Hindlimb muscle (tissue), 1 donor: Measurements from ENCODE around the gene SLITRK3. TPM values are rescaled to one million over a fixed set of nuclear protein-coding genes. Genes with fewer than 3 reads are reported as not detected.
"Not testable (repeated sequence)": the region's sequence is repeated elsewhere in the genome, so short reads cannot be mapped to it uniquely, and the experiment has no call there.

Source experiments
- DNase-seq: peaks from one replicate; pipeline ENCODE4 v3.0.0-alpha.2; 2013
- polyA plus RNA-seq: library from polyadenylated mRNA; unstranded; fragments of 120-200 nt; gene quantifications from one replicate; pipeline ENCODE4 v1.2.1, GENCODE V29; 2013; ENCODE audit not compliant: insufficient read length

The SLITRK3 gene
- polyA plus RNA-seq, 1 donor, result 0.15 TPM

GRCh38 chr3:165188452-165188851 is 7.7 kb downstream of the SLITRK3 start:
- DNase-seq, result no peak

GRCh38 chr3:165185707-165186327 is 10.4 kb downstream of the SLITRK3 start:
- DNase-seq, result peak; percentile 62

GRCh38 chr3:165181556-165181955 is 14.6 kb downstream of the SLITRK3 start:
- DNase-seq, result no peak

- DNase-seq, result no peak
Observed at GRCh38 chr3:165170236-165170635, 25.9 kb downstream of the SLITRK3 start.

GRCh38 chr3:165169368-165169767 is 26.8 kb downstream of the SLITRK3 start:
- no peak for DNase-seq

- no peak for DNase-seq
Observed at GRCh38 chr3:165162883-165163282, 33.3 kb downstream of the SLITRK3 start.

- no peak for DNase-seq
Observed at GRCh38 chr3:165159760-165160421, 36.3 kb downstream of the SLITRK3 start.

GRCh38 chr3:165158011-165158410 is 38.2 kb downstream of the SLITRK3 start:
- no peak for DNase-seq

GRCh38 chr3:165156757-165157420 is 39.3 kb downstream of the SLITRK3 start:
- DNase-seq, result no peak

- no peak for DNase-seq
Observed at GRCh38 chr3:165148876-165149441, 47.2 kb downstream of the SLITRK3 start.

GRCh38 chr3:165144271-165144670 is 51.9 kb downstream of the SLITRK3 start:
- no peak for DNase-seq

- DNase-seq, result not testable (repeated sequence)
Observed at GRCh38 chr3:165139918-165140317, 56.3 kb downstream of the SLITRK3 start.

Other genes starting within 250 kb of the SLITRK3 start
- gene SI, start 117.9 kb downstream of the SLITRK3 start, polyA plus RNA-seq, result not detected